ENCODE data around the gene AKR1C4.
"Not testable (repeated sequence)": the region's sequence is repeated elsewhere in the genome, so short reads cannot be mapped to it uniquely, and the experiment has no call there.

AKR1C4 gene

GRCh38 chr10:5206799-5207198 lies 10.2 kb downstream of the AKR1C4 start:
- DNase-seq (ENCODE audit: low read depth) = no peak

- not testable (repeated sequence) for DNase-seq (ENCODE audit: low read depth)
These were observed 13.1 kb downstream of the AKR1C4 start for GRCh38 chr10:5209776-5210175.

DNA sequence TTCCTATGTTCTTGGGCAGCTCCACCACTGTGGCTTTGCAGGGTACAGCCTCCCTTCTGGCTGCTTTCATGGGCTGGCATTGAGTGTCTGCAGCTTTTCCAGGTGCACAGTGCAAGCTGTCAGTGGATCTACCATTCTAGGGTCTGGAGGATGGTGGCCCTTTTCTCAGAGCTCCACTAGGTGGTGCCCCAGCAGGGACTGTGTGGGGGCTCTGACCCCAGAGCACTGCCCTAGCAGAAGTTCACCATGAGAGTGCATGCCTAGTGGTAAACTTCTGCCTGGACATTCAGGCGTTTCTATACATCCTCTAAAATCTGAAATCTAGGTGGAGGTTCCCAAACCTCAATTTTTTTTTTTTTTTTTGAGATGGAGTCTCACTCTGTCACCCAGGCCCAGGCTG lies 13.6 kb downstream of the AKR1C4 start:
- not testable (repeated sequence) for DNase-seq (ENCODE audit: low read depth)

- no peak for DNase-seq (ENCODE audit: low read depth)
These were observed 15.3 kb downstream of the AKR1C4 start for GRCh38 chr10:5211696-5212536.

DNA sequence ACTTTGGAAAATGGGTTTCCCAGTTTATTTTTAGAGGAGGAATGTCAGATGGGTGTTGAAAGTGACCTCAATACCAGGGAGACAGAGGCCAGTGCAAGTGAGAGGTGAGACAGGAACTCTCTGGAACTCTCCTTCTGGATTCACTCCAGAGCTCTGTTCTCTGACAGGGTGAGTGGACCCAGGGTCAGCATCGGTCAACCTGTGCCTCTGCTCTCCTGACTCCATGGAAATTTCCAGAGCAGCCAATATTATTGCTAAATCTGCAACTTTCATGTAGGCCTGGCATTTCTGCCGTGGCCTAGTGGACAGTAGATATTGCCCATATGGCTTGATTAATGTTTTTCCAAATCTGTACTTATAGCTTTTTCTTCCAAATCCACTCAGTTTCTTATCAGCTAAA lies 20.2 kb downstream of the AKR1C4 start:
- DNase-seq (ENCODE audit: low read depth) = no peak

- no peak for DNase-seq (ENCODE audit: low read depth)
These were observed 22.6 kb downstream of the AKR1C4 start for GRCh38 chr10:5219262-5219661.

GRCh38 chr10:5222942-5223341 lies 26.3 kb downstream of the AKR1C4 start:
- DNase-seq (ENCODE audit: low read depth) = not testable (repeated sequence)

GRCh38 chr10:5229019-5229418 lies 32.4 kb downstream of the AKR1C4 start:
- no peak for DNase-seq (ENCODE audit: low read depth)

DNA sequence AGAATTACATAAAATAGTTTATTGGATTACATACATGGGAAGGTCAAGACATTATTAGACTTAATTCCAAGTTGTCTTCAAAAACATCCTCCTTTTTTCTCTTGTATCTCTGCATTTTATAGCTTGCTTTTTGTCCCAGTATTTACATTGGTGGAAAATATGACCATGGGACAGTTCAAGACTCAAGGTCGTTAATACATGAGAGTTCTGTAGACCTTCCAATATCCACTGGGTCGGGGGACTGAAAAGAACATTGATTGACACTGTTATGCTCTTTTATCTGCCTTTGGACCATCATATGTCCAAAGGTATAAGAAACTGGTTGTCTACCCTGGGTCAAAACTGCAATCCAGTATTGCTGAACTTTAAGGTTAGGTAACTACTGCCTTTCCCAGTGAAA lies 36.7 kb downstream of the AKR1C4 start:
- DNase-seq (ENCODE audit: low read depth) = no peak

GRCh38 chr10:5234106-5234860 lies 37.6 kb downstream of the AKR1C4 start:
- no peak for DNase-seq (ENCODE audit: low read depth)

GRCh38 chr10:5237541-5237940 lies 40.9 kb downstream of the AKR1C4 start:
- DNase-seq (ENCODE audit: low read depth) = not testable (repeated sequence)

GRCh38 chr10:5242585-5242984 lies 45.9 kb downstream of the AKR1C4 start:
- DNase-seq (ENCODE audit: low read depth) = no peak

DNA sequence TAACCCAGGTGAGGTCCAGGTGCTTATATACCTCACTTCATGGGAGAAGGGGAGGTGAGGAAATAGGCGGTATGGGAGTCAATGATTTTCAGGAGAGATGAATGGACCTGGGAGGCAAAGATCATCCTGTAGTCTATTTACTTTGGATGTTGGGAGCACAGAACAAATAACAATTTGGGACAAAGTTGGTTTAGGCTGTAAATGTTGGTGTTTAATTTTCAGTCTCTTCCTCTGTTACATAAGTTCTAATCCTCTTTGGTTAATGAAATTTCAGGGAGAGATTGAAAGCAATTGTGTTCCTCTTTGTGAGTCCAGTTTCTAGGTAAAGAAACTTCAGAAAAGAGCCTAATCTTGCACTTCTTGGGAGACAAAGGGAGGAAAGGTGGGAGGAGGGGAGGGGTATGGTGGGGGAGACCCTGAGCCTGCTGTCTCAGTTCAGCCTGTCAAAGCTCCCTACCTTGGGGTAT lies 46.9 kb downstream of the AKR1C4 start:
- DNase-seq (ENCODE audit: low read depth) = no peak

- DNase-seq (ENCODE audit: low read depth) = no peak
These were observed 55.8 kb downstream of the AKR1C4 start for GRCh38 chr10:5252177-5253037.

- DNase-seq (ENCODE audit: low read depth) = no peak
These were observed 57.9 kb downstream of the AKR1C4 start for GRCh38 chr10:5254488-5254887.

DNA sequence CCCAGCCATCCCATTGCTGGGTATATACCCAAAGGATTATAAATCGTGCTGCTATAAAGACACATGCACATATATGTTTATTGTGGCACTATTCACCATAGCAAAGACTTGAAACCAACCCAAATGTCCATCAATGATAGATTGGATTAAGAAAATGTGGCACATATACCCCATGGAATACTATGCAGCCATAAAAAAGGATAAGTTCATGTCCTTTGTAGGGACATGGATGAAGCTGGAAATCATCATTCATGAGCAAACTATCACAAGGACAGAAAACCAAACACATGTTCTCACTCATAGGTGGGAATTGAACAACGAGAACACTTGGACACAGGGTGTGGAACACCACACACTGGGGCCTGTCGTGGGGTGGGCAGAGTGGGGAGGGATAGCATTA lies 61.1 kb downstream of the AKR1C4 start:
- DNase-seq (ENCODE audit: low read depth) = not testable (repeated sequence)

DNA sequence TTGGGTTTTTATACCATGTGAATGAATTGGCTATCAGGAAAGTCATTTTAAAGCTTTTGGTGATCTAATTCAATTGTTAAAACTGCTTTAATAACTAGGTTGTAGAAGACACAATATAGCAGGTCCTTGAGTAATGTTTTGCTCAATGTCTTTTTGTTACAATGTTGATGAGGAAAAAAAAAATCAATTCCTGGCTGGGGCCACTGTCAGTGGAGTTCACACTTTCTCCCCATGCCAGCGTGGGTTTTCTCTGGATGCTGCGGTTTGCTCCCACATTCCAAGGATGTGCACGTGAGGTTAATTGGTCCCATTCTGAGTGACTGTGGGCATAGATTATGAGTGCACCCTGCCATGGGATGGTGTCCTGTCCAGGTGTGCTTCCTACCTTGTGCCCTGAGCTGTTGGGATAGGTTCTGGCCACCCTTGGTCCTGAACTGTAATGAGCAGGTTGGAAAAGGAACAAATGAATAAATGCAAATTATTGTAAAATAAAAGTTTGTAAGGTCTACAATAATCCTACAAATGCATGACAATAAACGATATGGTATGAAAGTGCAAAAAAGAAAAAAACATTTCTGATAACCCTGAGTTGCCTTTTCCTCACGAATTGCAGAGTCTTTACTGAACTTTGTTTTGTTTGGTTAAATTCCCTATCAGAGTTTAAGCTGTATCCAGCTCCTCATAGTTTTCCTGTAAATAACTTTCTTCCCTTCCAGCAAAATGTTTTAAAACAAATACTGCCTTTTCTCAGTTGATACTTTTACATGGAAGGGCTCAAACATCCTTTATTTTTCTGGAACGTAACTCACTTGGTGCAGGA lies 62.7 kb downstream of the AKR1C4 start:
- DNase-seq (ENCODE audit: low read depth) = no peak

DNA sequence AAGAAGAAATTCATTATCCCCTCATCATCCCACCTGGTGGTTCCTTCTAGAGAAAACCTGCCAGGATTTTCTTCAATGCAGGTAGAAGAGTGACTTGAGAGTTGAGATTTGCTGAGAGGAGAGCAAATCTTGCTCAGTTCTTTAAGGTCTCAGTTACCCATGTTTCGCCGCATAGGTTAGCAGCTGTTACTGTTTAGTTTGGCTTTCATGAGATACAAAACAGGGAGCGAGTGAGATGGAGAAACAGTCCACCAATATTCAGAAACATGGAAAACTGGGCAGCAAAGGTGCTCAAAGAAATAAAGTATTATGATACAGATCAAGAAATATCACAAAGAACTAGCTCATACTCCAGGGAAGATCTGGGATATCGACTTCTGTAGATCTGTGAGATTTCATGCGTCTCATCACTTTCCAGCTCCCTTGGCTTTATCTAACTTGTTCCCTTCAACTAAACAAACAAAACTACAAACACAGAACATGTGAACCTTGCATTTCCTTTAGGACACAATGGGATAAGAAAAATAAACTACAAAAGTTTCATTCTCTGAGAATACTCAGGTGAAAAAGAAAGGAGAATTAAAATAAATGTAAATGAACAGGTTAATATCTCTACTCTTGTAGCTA lies 63.4 kb downstream of the AKR1C4 start:
- no peak for DNase-seq (ENCODE audit: low read depth)

GRCh38 chr10:5260828-5261227 lies 64.2 kb downstream of the AKR1C4 start:
- no peak for DNase-seq (ENCODE audit: low read depth)

GRCh38 chr10:5265139-5265538 lies 68.5 kb downstream of the AKR1C4 start:
- no peak for DNase-seq (ENCODE audit: low read depth)

- DNase-seq (ENCODE audit: low read depth) = no peak
These were observed 69.7 kb downstream of the AKR1C4 start for GRCh38 chr10:5266351-5266750.
